ENCODE data around the gene SIRT2.

- TF ChIP-seq, protein P1, sequence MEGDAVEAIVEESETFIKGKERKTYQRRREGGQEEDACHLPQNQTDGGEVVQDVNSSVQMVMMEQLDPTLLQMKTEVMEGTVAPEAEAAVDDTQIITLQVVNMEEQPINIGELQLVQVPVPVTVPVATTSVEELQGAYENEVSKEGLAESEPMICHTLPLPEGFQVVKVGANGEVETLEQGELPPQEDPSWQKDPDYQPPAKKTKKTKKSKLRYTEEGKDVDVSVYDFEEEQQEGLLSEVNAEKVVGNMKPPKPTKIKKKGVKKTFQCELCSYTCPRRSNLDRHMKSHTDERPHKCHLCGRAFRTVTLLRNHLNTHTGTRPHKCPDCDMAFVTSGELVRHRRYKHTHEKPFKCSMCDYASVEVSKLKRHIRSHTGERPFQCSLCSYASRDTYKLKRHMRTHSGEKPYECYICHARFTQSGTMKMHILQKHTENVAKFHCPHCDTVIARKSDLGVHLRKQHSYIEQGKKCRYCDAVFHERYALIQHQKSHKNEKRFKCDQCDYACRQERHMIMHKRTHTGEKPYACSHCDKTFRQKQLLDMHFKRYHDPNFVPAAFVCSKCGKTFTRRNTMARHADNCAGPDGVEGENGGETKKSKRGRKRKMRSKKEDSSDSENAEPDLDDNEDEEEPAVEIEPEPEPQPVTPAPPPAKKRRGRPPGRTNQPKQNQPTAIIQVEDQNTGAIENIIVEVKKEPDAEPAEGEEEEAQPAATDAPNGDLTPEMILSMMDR (IDR thresholded peaks at IDR 0.05): no peak
- TF ChIP-seq POLR2AphosphoS5 (IDR thresholded peaks at IDR 0.05) (no peak), POLR2A (IDR thresholded peaks at IDR 0.05) (no peak)
These were observed 13.4 kb upstream of the SIRT2 start for GRCh38 chr19:38912600-38913514.
